ENCODE data around the gene ZBTB46.
"Not testable (repeated sequence)": the region's sequence is repeated elsewhere in the genome, so short reads cannot be mapped to it uniquely, and the experiment has no call there.

ZBTB46 gene

GRCh38 chr20:63783970-63784369 lies 47.1 kb downstream of the ZBTB46 start:
- DNase-seq, result no peak

GRCh38 chr20:63782521-63782971 lies 48.5 kb downstream of the ZBTB46 start:
- no peak for DNase-seq

- no peak for DNase-seq
Measured at GRCh38 chr20:63782051-63782471, 49.0 kb downstream of the ZBTB46 start.

DNA sequence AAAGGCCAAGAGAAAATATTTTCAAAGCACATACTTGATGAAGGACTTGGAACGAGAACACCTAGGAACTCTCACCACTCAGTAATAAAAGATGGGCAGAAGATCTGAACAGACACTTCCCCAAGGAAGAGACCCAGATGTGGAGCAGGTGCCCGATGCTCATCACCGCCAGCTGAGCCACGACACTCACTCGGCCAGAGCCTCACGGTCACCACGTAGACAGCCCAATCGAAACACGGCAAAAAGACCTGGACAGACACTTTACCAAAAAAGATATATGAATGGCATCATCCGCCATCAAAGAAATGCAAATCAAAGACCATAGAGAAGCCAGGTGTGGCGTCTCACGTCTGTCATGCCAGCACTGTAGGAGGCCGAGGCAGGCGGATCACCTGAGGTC lies 49.9 kb downstream of the ZBTB46 start:
- no peak for DNase-seq

GRCh38 chr20:63778857-63779256 lies 52.2 kb downstream of the ZBTB46 start:
- no peak for DNase-seq

DNA sequence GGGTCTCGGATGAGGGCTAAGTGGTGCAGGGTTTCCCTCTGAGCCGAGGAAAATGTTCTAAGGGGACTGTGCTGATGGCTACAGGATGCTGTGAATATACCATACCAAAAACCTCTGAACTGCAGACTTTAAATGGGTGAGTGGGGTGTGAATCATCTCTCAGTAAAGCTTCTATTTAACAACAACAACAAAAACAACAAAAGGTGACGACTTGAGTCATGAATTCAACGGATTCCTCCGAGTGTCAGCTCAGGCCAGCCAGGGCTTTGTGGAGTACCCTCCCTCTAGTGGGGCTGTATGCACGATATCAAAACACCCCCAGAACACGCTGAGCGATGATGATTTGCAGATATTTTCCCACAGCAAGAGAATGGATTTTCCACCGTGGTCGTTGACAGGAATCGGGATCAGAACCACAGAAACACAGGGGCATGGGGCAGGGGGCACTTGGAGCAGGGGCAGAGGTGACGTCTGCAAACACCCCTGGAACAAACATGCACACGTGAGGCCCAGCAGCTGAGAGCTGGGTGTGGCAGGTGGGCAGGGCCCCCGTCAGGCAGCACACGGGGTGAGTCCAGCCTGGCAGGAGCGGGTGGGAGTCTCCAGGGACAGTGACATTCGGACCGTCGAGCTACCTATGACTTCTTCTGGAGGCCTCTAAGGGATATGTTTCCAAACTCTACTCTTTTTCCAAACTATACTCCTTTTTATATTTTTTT lies 52.9 kb downstream of the ZBTB46 start:
- DNase-seq, result no peak

DNA sequence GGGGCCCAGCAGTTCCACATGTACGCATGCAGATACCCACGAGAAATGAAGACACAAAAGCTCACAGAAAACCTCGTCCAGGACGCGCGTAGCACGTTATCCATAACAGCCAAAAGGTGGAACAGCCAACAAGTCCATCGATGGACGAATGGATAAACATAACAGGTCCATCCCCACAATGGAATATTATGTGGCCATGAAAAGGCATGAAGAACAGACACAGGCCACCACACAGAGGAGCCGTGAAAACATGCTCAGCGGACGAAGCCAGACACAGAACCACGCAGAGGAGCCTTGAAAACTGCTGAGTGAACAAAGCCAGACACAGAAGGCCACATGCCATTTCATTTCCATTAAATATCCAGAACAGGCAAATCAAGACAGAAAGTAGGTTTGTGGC lies 53.5 kb downstream of the ZBTB46 start:
- no peak for DNase-seq

DNA sequence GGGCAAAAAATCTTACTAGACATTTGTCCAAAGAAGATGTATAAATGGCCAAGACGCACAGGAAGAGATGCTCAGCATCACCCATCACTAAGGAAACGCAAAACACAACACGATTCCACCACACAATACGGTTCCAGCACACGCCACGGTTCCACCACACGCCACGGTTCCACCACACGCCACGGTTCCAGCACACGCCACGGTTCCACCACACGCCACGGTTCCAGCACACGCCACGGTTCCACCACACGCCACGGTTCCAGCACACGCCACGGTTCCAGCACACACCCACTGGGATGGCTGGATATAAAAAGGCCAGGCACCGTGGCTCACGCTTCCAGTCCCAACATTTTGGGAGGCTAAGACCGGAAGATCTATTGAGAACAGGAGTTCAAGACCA lies 54.2 kb downstream of the ZBTB46 start:
- DNase-seq, result not testable (repeated sequence)

DNA sequence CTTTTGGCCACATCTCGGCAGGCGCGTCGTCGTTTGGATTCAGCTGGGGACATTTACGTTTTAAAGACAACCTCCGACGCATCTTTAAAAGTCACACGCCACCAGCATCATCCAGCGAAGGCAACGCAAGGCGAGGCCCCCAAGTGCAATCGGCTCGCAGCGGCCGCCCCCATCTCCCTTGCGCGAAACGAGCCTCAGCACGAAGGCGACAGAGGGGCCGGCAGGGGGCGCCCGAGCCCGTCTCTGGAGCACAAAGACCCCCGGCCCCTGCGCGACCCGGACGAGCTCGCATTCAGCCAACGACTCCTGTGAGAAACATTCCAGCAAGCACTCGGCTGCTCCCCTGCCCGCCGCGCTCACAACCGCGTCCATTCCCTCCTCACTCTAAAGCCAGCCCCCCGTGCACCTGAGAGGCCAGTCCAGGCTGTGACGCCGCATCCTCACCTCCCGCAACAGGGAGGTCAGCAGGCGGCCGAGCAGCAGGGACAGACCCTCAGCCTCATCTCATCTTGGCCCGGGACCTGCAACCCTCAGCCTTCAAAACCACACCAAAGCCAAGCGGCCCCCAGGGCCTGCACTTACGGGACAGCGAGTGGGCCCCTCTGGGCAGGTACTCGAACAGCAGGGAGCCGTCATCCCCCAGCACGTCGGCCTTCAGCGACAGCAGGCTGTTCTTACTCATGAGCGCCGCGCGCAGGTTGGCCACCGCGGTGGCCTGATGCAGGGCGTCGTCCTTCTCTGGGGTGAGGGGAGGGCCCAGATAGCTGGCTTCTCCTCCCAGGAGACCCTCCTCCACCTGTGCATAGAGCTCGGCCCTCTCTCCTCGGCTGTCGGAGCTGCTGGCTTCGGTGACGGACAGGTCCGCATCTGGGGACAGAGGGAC lies 55.7 kb downstream of the ZBTB46 start:
- no peak for DNase-seq

DNA sequence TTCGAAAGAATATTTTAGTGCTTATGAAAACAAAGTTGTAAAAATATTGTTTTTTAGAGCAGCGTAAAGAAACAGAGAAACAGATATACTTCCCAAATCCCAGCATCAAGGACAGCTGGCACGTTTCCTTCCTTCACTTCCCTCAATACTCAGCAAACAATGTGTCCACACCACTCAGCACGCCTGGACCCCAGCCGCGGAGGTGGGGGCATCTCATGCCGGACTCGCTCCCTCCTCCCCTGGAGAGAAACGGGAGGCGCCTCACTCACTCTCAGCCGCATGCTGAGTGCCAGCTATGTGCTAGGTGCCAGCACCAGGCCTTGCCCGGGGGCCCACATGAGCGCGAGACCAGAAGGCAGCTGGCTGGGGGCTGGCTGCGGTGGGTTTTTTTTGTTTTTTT lies 56.8 kb downstream of the ZBTB46 start:
- DNase-seq, result no peak

GRCh38 chr20:63773571-63774241 lies 57.4 kb downstream of the ZBTB46 start:
- no peak for DNase-seq

GRCh38 chr20:63772781-63773518 lies 58.1 kb downstream of the ZBTB46 start:
- DNase-seq, result no peak

GRCh38 chr20:63771046-63771707 lies 59.9 kb downstream of the ZBTB46 start:
- no peak for DNase-seq

GRCh38 chr20:63769891-63770474 lies 61.1 kb downstream of the ZBTB46 start:
- no peak for DNase-seq

DNA sequence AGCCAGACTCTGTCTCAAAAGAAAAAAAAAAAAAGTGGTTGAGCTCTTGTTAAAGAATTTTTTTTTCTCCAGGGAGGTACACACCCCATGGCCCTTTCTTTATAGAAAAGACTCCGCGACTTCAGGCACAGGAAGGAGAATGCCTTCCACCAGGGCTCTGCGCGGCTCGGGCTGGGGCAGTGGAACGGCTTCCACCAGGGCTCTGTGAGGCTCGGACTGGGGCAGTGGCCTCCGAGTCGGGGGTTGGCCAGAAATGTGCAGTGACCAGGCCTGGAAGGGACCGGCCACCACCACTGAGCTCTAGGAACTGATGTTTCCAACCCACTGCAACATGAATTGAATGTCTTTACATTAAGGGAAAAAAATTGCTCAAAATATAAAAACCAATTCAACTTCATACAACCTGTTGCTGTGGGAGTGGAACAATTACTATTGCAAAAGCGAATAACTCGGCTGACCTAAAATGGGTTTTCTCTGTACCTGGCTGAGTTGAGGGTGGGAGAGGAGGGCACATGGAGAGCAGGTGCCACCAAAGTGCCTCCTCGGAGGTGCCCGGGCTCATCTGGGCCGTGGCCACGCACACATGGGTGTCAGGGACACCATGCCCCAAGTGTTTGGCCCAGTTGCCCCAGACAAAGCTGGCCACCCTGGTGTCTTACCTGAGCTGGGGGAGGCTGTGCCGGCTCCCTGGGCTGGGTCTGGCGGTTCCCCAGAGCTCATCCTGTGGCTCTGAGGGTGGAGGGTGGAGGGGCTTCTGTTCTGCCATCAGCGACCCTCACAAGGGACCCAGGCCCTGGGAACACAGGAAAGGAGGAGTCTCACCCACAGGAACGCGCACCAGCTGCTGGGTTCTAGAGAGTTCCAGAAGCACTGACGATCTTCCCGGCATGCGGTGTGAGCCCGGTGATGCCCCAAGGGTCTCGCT lies 62.2 kb downstream of the ZBTB46 start:
- no peak for DNase-seq

- DNase-seq, result no peak
Measured at GRCh38 chr20:63767886-63768285, 63.2 kb downstream of the ZBTB46 start.

DNA sequence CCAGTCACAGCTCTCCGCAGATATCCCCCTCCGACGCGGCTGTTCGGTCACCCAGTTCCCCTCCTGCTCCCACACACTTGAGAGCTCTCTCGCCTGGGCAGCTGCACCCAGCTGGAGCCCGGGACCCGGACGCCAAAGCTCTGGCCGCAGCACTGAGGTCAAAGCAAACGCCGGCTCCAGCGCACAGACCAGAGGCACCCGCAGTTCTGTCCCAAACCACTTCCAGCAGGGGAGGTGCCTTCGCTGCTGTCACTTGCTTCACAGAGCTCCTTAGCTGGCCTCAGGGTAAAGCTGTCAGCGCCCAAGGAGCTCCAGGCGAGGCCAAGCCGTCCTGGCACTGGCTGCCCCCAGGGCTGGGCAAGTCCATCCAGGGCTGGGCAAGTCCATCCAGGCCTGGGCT lies 63.6 kb downstream of the ZBTB46 start:
- DNase-seq, result no peak

- DNase-seq, result no peak
Measured at GRCh38 chr20:63766695-63767426, 64.2 kb downstream of the ZBTB46 start.

- DNase-seq, result no peak
Measured at GRCh38 chr20:63765902-63766301, 65.2 kb downstream of the ZBTB46 start.
